Gastroesophageal sphincter (tissue), 4 donors: ENCODE measurements around the gene SDK2. TPM values are rescaled to one million over a fixed set of nuclear protein-coding genes. Genes with fewer than 3 reads are reported as not detected.

ENCODE experiments used
- ATAC-seq: fragments of 150-250 bp; one replicate; pipeline ENCODE4 v1.9.1; 2016; ENCODE audit warnings: mild to moderate bottlenecking, moderate library complexity
- H3K27ac ChIP-seq, 4 donors: fragments of 200-600 bp; sonication (generic) in 3 of 4; 1 replicate in 3 of 4; 2 replicates in 1 of 4; pipeline ENCODE4 v1.5.1; 2016 to 2019
- H3K27me3 ChIP-seq: fragments of 200-600 bp; sonication (generic); one replicate; pipeline ENCODE4 v1.5.1; 2019
- H3K36me3 ChIP-seq, 2 donors: fragments of 200-600 bp; sonication (generic); one replicate each; pipeline ENCODE4 v1.5.1; 2019; ENCODE audit warnings: control low read depth in 1 of 2
- H3K4me1 ChIP-seq, 3 donors: fragments of 200-600 bp; sonication (generic); 1 replicate in 2 of 3; 2 replicates in 1 of 3; pipeline ENCODE4 v1.5.1; 2016 to 2019; ENCODE audit warnings: control low read depth in 2 of 3
- H3K4me3 ChIP-seq, 2 donors: fragments of 200-600 bp; sonication (generic); one replicate each; pipeline ENCODE4 v1.5.1; 2019; ENCODE audit warnings: mild to moderate bottlenecking in 1 of 2, moderate library complexity in 1 of 2
- H3K9me3 ChIP-seq, 3 donors: fragments of 200-600 bp; sonication (generic); one replicate each; pipeline ENCODE4 v1.5.1; 2017 to 2019; ENCODE audit warnings: control low read depth in 2 of 3
- CTCF ChIP-seq, 4 experiments: fragments of 200-600 bp in 2 of 4; fragments of 450-650 bp in 2 of 4; sonication (generic) in 1 of 4; IDR thresholded peaks; one replicate each; pipeline ENCODE4 v1.5.1; 2017 to 2019; ENCODE audit warnings: antibody characterized with exemption in 4 of 4, mild to moderate bottlenecking in 2 of 4, moderate library complexity in 2 of 4
- EP300 ChIP-seq: sonication (generic); formaldehyde crosslinking; IDR thresholded peaks from one replicate; pipeline ENCODE4 v1.6.1; 2017; ENCODE audit warnings: antibody characterized with exemption, mild to moderate bottlenecking
- POLR2A ChIP-seq, 2 donors: fragments of 450-650 bp; IDR thresholded peaks; one replicate each; pipeline ENCODE4 v1.6.1; 2017; ENCODE audit warnings: antibody characterized with exemption in 2 of 2, mild to moderate bottlenecking in 2 of 2, moderate library complexity in 1 of 2
- POLR2AphosphoS5 ChIP-seq: sonication (generic); formaldehyde crosslinking; IDR thresholded peaks from one replicate; pipeline ENCODE4 v1.6.1; 2017; ENCODE audit warnings: antibody characterized with exemption
- WGBS, 2 donors: methylation state at CpG; one replicate each; pipeline ENCODE4 v1.1.5; 2018; ENCODE audit warnings: low coverage in 1 of 2; 5-methylcytosine and 5-hydroxymethylcytosine counted together
- total RNA-seq, 4 donors: library from RNA; depleted of rRNA; stranded (reverse); fragments of >200 nt; gene quantifications; one replicate each; pipeline ENCODE4 v1.1.0, GENCODE V29; 2016

Gene SDK2
- total RNA-seq, 4 donors from 2014 or later: 0.31 to 2.0 (median 0.78) TPM

- H3K27ac ChIP-seq: peak overlapping the region in 3 of 4 donors; percentile 70 to 83 (median 79)
- H3K4me3 ChIP-seq: no peak overlapping the region
- H3K27me3 ChIP-seq: no peaks in the 10 kb centered on the region
- peaks cover 0 to 38% of the 10 kb centered on the region in 2 donors for H3K36me3 ChIP-seq
- TF ChIP-seq POLR2A (IDR thresholded peaks at IDR 0.05): no peak
- no peak for TF ChIP-seq EP300
- peak; percentile 28 for TF ChIP-seq POLR2AphosphoS5
- TF ChIP-seq CTCF (IDR thresholded peaks at IDR 0.05): no peak
- no peaks in the 10 kb centered on the region for H3K9me3 ChIP-seq
- 8 to 25% methylated on average over 2 of the region's 8 CpGs for WGBS, 2 donors
- no peak for ATAC-seq
- peaks cover 6 to 95% (median 60%) of the 10 kb centered on the region in 3 donors for H3K4me1 ChIP-seq
These were observed 357.4 kb downstream of the SDK2 start for GRCh38 chr17:73286863-73287296.

- H3K27ac ChIP-seq: peak overlapping the region in 3 of 4 donors; percentile 70 to 83 (median 79)
- H3K27me3 ChIP-seq: no peaks in the 10 kb centered on the region
- WGBS, 2 donors: 20 to 56% methylated on average over 2 to 17 of the region's 52 CpGs
- ATAC-seq: no peak
- H3K9me3 ChIP-seq: no peaks in the 10 kb centered on the region
- H3K4me3 ChIP-seq: no peak overlapping the region
- H3K36me3 ChIP-seq: peaks cover 0 to 45% of the 10 kb centered on the region in 2 donors
- H3K4me1 ChIP-seq: peaks cover 4 to 88% (median 53%) of the 10 kb centered on the region in 3 donors
- no peak for TF ChIP-seq EP300
- TF ChIP-seq POLR2A (IDR thresholded peaks at IDR 0.05): no peak
- TF ChIP-seq CTCF (IDR thresholded peaks at IDR 0.05): no peak
- TF ChIP-seq POLR2AphosphoS5: no peak
These were observed 358.1 kb downstream of the SDK2 start for GRCh38 chr17:73285916-73286862.

- ATAC-seq: no peak
- no peak for TF ChIP-seq EP300
- no peak for TF ChIP-seq CTCF (IDR thresholded peaks at IDR 0.05)
- no peak for TF ChIP-seq POLR2A (IDR thresholded peaks at IDR 0.05)
- no peak for TF ChIP-seq POLR2AphosphoS5
- Histone ChIP-seq H3K36me3 (peaks cover 0 to 46% of the 10 kb centered on the region in 2 donors), H3K4me1 (peaks cover 2 to 82% (median 46%) of the 10 kb centered on the region in 3 donors), H3K27me3 (no peaks in the 10 kb centered on the region), H3K4me3 (no peak overlapping the region), H3K9me3 (no peaks in the 10 kb centered on the region), H3K27ac (peak overlapping the region in 3 of 4 donors; percentile 70 to 83 (median 79))
- WGBS, 2 donors: 67% methylated on average over 1 of the region's 15 CpGs; no CpG with 5 or more reads in 1 of the 2 donors
These were observed 358.7 kb downstream of the SDK2 start for GRCh38 chr17:73285603-73285908.

GRCh38 chr17:73284906-73285602 is 359.2 kb downstream of the SDK2 start:
- Histone ChIP-seq H3K36me3 (peaks cover 0 to 46% of the 10 kb centered on the region in 2 donors), H3K4me1 (peaks cover 2 to 82% (median 41%) of the 10 kb centered on the region in 3 donors)

More at GRCh38 chr17:73284906-73285602, 359.2 kb downstream of the SDK2 start:
- TF ChIP-seq EP300 (no peak), CTCF (IDR thresholded peaks at IDR 0.05) (no peak), POLR2A (IDR thresholded peaks at IDR 0.05) (no peak), POLR2AphosphoS5 (no peak)
- no peaks in the 10 kb centered on the region for H3K27me3 ChIP-seq
- H3K27ac ChIP-seq: peak overlapping the region in 3 of 4 donors; percentile 70 to 83 (median 79)
- no CpG with 5 or more reads among the region's 20 CpGs for WGBS, 2 donors
- no peak overlapping the region for H3K4me3 ChIP-seq
- H3K9me3 ChIP-seq: no peaks in the 10 kb centered on the region
- ATAC-seq: no peak
